Measurements from ENCODE around the gene GNG5.

DNA sequence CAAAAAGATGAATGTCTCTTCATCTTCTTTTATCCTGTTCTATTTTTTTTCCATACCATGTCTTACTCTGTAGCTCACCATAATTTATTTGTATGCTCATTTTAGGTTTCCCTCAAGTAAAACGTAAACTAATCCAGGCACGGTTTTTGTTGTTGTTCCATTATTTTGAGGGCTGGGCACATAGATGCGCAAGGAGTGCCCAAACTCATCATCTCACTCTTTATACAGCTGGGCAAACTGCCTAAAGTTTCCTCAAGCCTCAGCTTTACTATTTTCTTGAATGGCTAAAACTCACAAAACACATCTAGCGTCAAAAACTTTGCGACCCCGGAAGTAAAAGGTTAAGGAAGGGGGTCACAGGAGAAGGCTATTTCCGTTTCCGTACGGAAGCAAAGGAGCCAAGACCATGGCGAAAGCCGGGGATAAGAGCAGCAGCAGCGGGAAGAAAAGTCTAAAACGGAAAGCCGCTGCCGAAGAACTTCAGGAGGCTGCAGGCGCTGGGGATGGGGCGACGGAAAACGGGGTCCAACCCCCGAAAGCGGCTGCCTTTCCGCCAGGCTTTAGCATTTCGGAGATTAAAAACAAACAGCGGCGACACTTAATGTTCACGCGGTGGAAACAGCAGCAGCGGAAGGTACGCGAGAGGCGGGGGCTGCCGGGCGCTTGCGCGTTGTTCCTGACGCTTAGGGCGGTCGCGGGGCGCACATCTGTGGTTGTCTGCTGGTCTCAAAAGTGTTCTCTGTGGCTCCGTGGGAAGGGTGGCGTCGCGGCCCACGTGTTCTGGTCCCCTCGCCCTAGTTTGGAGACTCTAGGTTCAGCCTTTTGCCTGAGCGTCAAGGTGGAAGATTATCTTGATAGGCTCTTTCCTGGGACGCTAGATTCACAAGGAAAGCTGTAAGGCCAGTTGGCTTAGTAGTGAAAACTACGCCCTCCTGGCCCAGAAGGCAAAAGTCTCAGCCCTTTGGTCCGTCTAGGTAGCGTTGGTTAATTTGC is 27.2 kb downstream of the GNG5 start, which contains the start of gene RPF1:
- TF ChIP-seq, protein P1, sequence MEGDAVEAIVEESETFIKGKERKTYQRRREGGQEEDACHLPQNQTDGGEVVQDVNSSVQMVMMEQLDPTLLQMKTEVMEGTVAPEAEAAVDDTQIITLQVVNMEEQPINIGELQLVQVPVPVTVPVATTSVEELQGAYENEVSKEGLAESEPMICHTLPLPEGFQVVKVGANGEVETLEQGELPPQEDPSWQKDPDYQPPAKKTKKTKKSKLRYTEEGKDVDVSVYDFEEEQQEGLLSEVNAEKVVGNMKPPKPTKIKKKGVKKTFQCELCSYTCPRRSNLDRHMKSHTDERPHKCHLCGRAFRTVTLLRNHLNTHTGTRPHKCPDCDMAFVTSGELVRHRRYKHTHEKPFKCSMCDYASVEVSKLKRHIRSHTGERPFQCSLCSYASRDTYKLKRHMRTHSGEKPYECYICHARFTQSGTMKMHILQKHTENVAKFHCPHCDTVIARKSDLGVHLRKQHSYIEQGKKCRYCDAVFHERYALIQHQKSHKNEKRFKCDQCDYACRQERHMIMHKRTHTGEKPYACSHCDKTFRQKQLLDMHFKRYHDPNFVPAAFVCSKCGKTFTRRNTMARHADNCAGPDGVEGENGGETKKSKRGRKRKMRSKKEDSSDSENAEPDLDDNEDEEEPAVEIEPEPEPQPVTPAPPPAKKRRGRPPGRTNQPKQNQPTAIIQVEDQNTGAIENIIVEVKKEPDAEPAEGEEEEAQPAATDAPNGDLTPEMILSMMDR (IDR thresholded peaks at IDR 0.05; ENCODE audit: low read depth, low read length, poor library complexity, severe bottlenecking) = no peak
- no peak for TF ChIP-seq EZH2phosphoT487 (IDR thresholded peaks at IDR 0.05; ENCODE audit: borderline replicate concordance, low read length)

All from DOHH2 (cell line).